Ascending aorta (tissue), 2 donors: Measurements from ENCODE around the gene PASK. TPM values are rescaled to one million over a fixed set of nuclear protein-coding genes. Genes with fewer than 3 reads are reported as not detected.

Source experiments
- DNase-seq, 2 donors: peaks; one replicate each; pipeline ENCODE4 v3.0.0-alpha.2; 2019; ENCODE audit warnings: low spot score in 2 of 2
- H3K27ac ChIP-seq, 2 donors: fragments of 200-600 bp; sonication (generic); one replicate each; pipeline ENCODE4 v1.5.1; 2016 to 2017; ENCODE audit warnings: mild to moderate bottlenecking in 1 of 2
- H3K27me3 ChIP-seq: fragments of 200-600 bp; sonication (generic); one replicate; pipeline ENCODE4 v1.5.1; 2017
- H3K36me3 ChIP-seq, 2 donors: fragments of 200-600 bp; sonication (generic); one replicate each; pipeline ENCODE4 v1.5.1; 2016
- H3K4me1 ChIP-seq, 2 donors: fragments of 200-600 bp; sonication (generic); one replicate each; pipeline ENCODE4 v1.5.1; 2016 to 2017; ENCODE audit warnings: mild to moderate bottlenecking in 1 of 2
- H3K4me3 ChIP-seq, 2 donors: fragments of 200-600 bp; sonication (generic); one replicate each; pipeline ENCODE4 v1.5.1; 2016 to 2017; ENCODE audit warnings: mild to moderate bottlenecking in 1 of 2
- H3K9me3 ChIP-seq, 2 donors: fragments of 200-600 bp; sonication (generic); one replicate each; pipeline ENCODE4 v1.5.1; 2016
- intact Hi-C: fragments of 100-400 bp; cut with DNase I; formaldehyde crosslinking; loops from one replicate; pipeline ENCODE4 v1.15.1; 2023
- total RNA-seq: library from RNA; depleted of rRNA; stranded (reverse); fragments of >200 nt; gene quantifications from one replicate; pipeline ENCODE4 v1.1.0, GENCODE V29; 2016
- TF ChIP-seq, protein P1 (sequence below), 3 experiments: fragments of 200-600 bp in 2 of 3; fragments of 450-650 bp in 1 of 3; sonication (generic) in 2 of 3; IDR thresholded peaks; one replicate each; pipeline ENCODE4 v1.5.1; 2016 to 2019; ENCODE audit warnings: antibody characterized with exemption in 3 of 3, mild to moderate bottlenecking in 1 of 3, moderate library complexity in 1 of 3

Gene PASK
- total RNA-seq, 1 donor from 2014 or later = not detected

GRCh38 chr2:241088791-241089732 is 60.2 kb downstream of the PASK start:
- no peaks in the 10 kb centered on the region for H3K4me1 ChIP-seq
- no peak overlapping the region for H3K27ac ChIP-seq
- H3K9me3 ChIP-seq = no peaks in the 10 kb centered on the region
- intact Hi-C loops = no loop called here
- H3K36me3 ChIP-seq = peaks cover 74 to 94% of the 10 kb centered on the region in 2 donors
- no peaks in the 10 kb centered on the region for H3K27me3 ChIP-seq
- no peak for DNase-seq
- TF ChIP-seq, protein P1, sequence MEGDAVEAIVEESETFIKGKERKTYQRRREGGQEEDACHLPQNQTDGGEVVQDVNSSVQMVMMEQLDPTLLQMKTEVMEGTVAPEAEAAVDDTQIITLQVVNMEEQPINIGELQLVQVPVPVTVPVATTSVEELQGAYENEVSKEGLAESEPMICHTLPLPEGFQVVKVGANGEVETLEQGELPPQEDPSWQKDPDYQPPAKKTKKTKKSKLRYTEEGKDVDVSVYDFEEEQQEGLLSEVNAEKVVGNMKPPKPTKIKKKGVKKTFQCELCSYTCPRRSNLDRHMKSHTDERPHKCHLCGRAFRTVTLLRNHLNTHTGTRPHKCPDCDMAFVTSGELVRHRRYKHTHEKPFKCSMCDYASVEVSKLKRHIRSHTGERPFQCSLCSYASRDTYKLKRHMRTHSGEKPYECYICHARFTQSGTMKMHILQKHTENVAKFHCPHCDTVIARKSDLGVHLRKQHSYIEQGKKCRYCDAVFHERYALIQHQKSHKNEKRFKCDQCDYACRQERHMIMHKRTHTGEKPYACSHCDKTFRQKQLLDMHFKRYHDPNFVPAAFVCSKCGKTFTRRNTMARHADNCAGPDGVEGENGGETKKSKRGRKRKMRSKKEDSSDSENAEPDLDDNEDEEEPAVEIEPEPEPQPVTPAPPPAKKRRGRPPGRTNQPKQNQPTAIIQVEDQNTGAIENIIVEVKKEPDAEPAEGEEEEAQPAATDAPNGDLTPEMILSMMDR (IDR thresholded peaks at IDR 0.05) = no peak
- H3K4me3 ChIP-seq = no peak overlapping the region

- H3K27ac ChIP-seq = no peak overlapping the region
These were observed 60.9 kb downstream of the PASK start for GRCh38 chr2:241088376-241088775.

DNA sequence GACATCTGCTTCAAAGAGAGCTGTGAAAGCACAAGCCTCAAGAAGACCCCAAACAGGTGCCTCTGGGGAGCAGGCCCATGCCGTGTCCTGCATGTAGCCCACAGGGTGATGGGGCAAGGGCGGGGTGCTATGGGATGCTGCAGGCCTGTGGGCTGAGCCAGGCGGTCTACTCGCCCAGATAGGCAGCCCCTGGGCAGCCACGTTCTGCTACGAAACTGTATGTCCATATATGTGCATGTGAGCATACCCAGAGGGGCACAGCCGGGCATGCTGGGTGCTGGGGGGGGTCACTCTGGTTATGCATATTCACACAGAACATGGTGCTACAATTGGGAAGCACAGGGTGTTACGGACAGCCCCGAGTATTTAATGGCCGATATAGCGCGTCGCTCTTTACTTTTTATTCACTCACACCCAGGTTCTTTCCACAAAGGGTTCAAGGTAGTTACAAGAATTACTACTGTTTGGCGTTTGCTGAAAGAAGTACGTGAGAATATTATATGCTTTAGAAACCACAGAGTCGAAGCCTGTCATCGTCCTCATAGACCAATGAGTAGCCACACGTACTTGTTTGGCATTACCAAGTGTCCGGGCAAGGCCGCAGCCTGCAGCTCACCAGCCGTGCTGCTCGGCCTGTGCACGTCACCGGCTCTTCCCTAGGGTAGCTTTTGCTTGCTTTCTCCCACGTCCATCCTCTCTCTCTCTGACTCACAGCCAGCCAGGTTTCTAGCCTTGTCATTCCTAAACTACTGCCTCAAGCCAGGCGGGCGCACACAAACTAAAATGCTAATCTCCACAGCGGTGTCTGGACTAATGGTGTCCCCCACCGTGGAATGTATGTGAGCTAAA is 61.6 kb downstream of the PASK start:
- H3K27me3 ChIP-seq = no peaks in the 10 kb centered on the region
- no peak for DNase-seq
- intact Hi-C loops = no loop called here
- no peak overlapping the region for H3K27ac ChIP-seq
- TF ChIP-seq, protein P1 (IDR thresholded peaks at IDR 0.05) = no peak
- H3K9me3 ChIP-seq = no peaks in the 10 kb centered on the region
- H3K36me3 ChIP-seq = peaks cover 63 to 89% of the 10 kb centered on the region in 2 donors
- H3K4me3 ChIP-seq = no peak overlapping the region
- no peaks in the 10 kb centered on the region for H3K4me1 ChIP-seq

More at GRCh38 chr2:241088376-241088775, 60.9 kb downstream of the PASK start:
- TF ChIP-seq, protein P1 (IDR thresholded peaks at IDR 0.05) = no peak
- Histone ChIP-seq H3K9me3 (no peaks in the 10 kb centered on the region), H3K36me3 (peaks cover 68 to 93% of the 10 kb centered on the region in 2 donors), H3K4me1 (no peaks in the 10 kb centered on the region), H3K4me3 (no peak overlapping the region), H3K27me3 (no peaks in the 10 kb centered on the region)
- intact Hi-C loops = no loop called here
- DNase-seq = peak in 1 of 2 donors; percentile 48

- H3K4me3 ChIP-seq = no peak overlapping the region
- no peaks in the 10 kb centered on the region for H3K4me1 ChIP-seq
- no peak for DNase-seq
- TF ChIP-seq, protein P1 (IDR thresholded peaks at IDR 0.05) = no peak
- H3K9me3 ChIP-seq = no peaks in the 10 kb centered on the region
- peaks cover 38 to 77% of the 10 kb centered on the region in 2 donors for H3K36me3 ChIP-seq
- intact Hi-C loops = no loop called here
- no peaks in the 10 kb centered on the region for H3K27me3 ChIP-seq
- no peak overlapping the region for H3K27ac ChIP-seq
These were observed 64.3 kb downstream of the PASK start for GRCh38 chr2:241084856-241085444.

- Histone ChIP-seq H3K27me3 (no peaks in the 10 kb centered on the region), H3K9me3 (no peaks in the 10 kb centered on the region), H3K4me3 (no peak overlapping the region), H3K4me1 (no peaks in the 10 kb centered on the region), H3K36me3 (peaks cover 20 to 58% of the 10 kb centered on the region in 2 donors), H3K27ac (no peak overlapping the region)
- TF ChIP-seq, protein P1 (IDR thresholded peaks at IDR 0.05) = no peak
- DNase-seq = no peak
- intact Hi-C loops = no loop called here
These were observed 66.2 kb downstream of the PASK start for GRCh38 chr2:241083091-241083415.
